C1 segment of cervical spinal cord (tissue), 14 donors: Measurements from ENCODE around the gene SLC8A1.

Source experiments
- DNase-seq, 14 donors: peaks; one replicate each; lab custom pipeline; 2025; lab: John Stamatoyannopoulos, UW

The SLC8A1 gene

GRCh38 chr2:40421631-40422297 is 30.1 kb downstream of the SLC8A1 start:
- DNase-seq, result no peak

- no peak for DNase-seq
Measured at GRCh38 chr2:40420478-40420877, 31.4 kb downstream of the SLC8A1 start.

GRCh38 chr2:40419364-40419762 is 32.5 kb downstream of the SLC8A1 start:
- DNase-seq, result no peak

GRCh38 chr2:40418614-40419363 is 33.1 kb downstream of the SLC8A1 start:
- DNase-seq, result no peak

GRCh38 chr2:40416486-40416885 is 35.4 kb downstream of the SLC8A1 start:
- no peak for DNase-seq

- no peak for DNase-seq
Measured at GRCh38 chr2:40415391-40415790, 36.5 kb downstream of the SLC8A1 start.

GRCh38 chr2:40412456-40412855 is 39.4 kb downstream of the SLC8A1 start:
- DNase-seq, result no peak

- no peak for DNase-seq
Measured at GRCh38 chr2:40410695-40411094, 41.2 kb downstream of the SLC8A1 start.

- DNase-seq, result no peak
Measured at GRCh38 chr2:40409734-40410133, 42.2 kb downstream of the SLC8A1 start.

- DNase-seq, result no peak
Measured at GRCh38 chr2:40406485-40407289, 45.2 kb downstream of the SLC8A1 start.

GRCh38 chr2:40405465-40405864 is 46.4 kb downstream of the SLC8A1 start:
- no peak for DNase-seq

GRCh38 chr2:40404517-40404916 is 47.4 kb downstream of the SLC8A1 start:
- DNase-seq, result no peak

- no peak for DNase-seq
Measured at GRCh38 chr2:40403233-40403836, 48.6 kb downstream of the SLC8A1 start.

- no peak for DNase-seq
Measured at GRCh38 chr2:40401896-40402295, 50.0 kb downstream of the SLC8A1 start.

GRCh38 chr2:40400336-40400953 is 51.4 kb downstream of the SLC8A1 start:
- peak in 1 of 14 donors; percentile 3 for DNase-seq

- no peak for DNase-seq
Measured at GRCh38 chr2:40397765-40398164, 54.1 kb downstream of the SLC8A1 start.

GRCh38 chr2:40396124-40396523 is 55.8 kb downstream of the SLC8A1 start:
- no peak for DNase-seq

GRCh38 chr2:40395169-40396073 is 56.5 kb downstream of the SLC8A1 start:
- no peak for DNase-seq

- DNase-seq, result no peak
Measured at GRCh38 chr2:40394597-40394996, 57.3 kb downstream of the SLC8A1 start.

GRCh38 chr2:40394031-40394430 is 57.9 kb downstream of the SLC8A1 start:
- no peak for DNase-seq
